Panc1 (cell line): ENCODE data around the gene SLC17A7. TPM values are rescaled to one million over a fixed set of nuclear protein-coding genes. Genes with fewer than 3 reads are reported as not detected.
"Not testable (repeated sequence)": the region's sequence is repeated elsewhere in the genome, so short reads cannot be mapped to it uniquely, and the experiment has no call there.

Source experiments
- ATAC-seq: fragments of 200-7000 bp; cut with Tn5 transposase; 2 replicates; pipeline ENCODE4 v1.9.1; 2020; ENCODE audit warnings: mild to moderate bottlenecking, moderate library complexity
- BruUV-seq: library from RNA; stranded (reverse); fragments of 400-500 nt; replicated peaks from 2 replicates; lab custom pipeline; 2021; lab: Mats Ljungman, UMichigan
- CTCF ChIA-PET: fragments of 300-600 bp; sonication (Branson Sonifier 250); formaldehyde crosslinking; loops from one replicate; lab custom pipeline; 2022; ENCODE audit warnings: antibody characterized with exemption; lab: Charles Lee
- POLR2A ChIA-PET: fragments of 300-600 bp; sonication (Branson Sonifier 250); formaldehyde crosslinking; loops from one replicate; lab custom pipeline; 2022; ENCODE audit warnings: antibody characterized with exemption; lab: Charles Lee
- DNase-seq: peaks from one replicate; pipeline ENCODE4 v3.0.0-alpha.2; 2010; ENCODE audit warnings: low read depth, low spot score
- H3K27ac ChIP-seq: 2 replicates; pipeline ENCODE4 v1.5.1; 2011; ENCODE audit warnings: mild to moderate bottlenecking, low read length, inconsistent platforms
- H3K27me3 ChIP-seq: fragments of 200-500 bp; sonication (Bioruptor generic); 2 replicates; pipeline ENCODE4 v1.6.0; 2014; ENCODE audit warnings: low read length, inconsistent platforms; ENCODE audit not compliant: control insufficient read depth, insufficient read depth
- H3K36me3 ChIP-seq: fragments of 200-500 bp; sonication (Bioruptor generic); 2 replicates; pipeline ENCODE4 v1.5.1; 2014; ENCODE audit warnings: inconsistent platforms, mild to moderate bottlenecking, low read length, moderate library complexity; ENCODE audit not compliant: control insufficient read depth, insufficient read depth
- H3K4me1 ChIP-seq: 2 replicates; pipeline ENCODE4 v1.5.1; 2011; ENCODE audit warnings: inconsistent platforms, mild to moderate bottlenecking, low read length, moderate library complexity; ENCODE audit not compliant: control insufficient read depth, insufficient read depth
- H3K4me3 ChIP-seq, 2 experiments: 2 replicates each; pipeline ENCODE4 v1.5.1; 2011 to 2012; ENCODE audit warnings: low read depth in 2 of 2, low read length in 2 of 2, mild to moderate bottlenecking in 2 of 2, inconsistent platforms in 1 of 2, moderate library complexity in 1 of 2
- H3K9me3 ChIP-seq: fragments of 200-500 bp; sonication (Bioruptor generic); 2 replicates; pipeline ENCODE4 v1.5.1; 2014; ENCODE audit warnings: low read depth, mild to moderate bottlenecking, inconsistent platforms, low read length, moderate library complexity; ENCODE audit not compliant: control insufficient read depth, insufficient read depth
- CTCF ChIP-seq: fragments of 450-650 bp; IDR thresholded peaks from 2 replicates; pipeline ENCODE4 v1.5.1; 2017; ENCODE audit warnings: mild to moderate bottlenecking
- POLR2AphosphoS5 ChIP-seq: IDR thresholded peaks from 2 replicates; pipeline ENCODE4 v1.6.1; 2012; ENCODE audit warnings: mild to moderate bottlenecking, low read depth, low read length, moderate library complexity
- REST ChIP-seq, 2 experiments: IDR thresholded peaks; 2 replicates each; pipeline ENCODE4 v1.6.1; 2011 to 2012; ENCODE audit warnings: low read depth in 2 of 2, control low read depth in 1 of 2, low read length in 1 of 2, mild to moderate bottlenecking in 1 of 2, moderate library complexity in 1 of 2; ENCODE audit not compliant: insufficient read depth in 1 of 2
- SIN3A ChIP-seq: IDR thresholded peaks from 2 replicates; pipeline ENCODE4 v1.6.1; 2012; ENCODE audit warnings: low read depth, mild to moderate bottlenecking, low read length, moderate library complexity, borderline replicate concordance; ENCODE audit not compliant: insufficient read depth
- TCF7L2 ChIP-seq: IDR thresholded peaks from 2 replicates; pipeline ENCODE4 v1.6.1; 2011; ENCODE audit warnings: mild to moderate bottlenecking, low read depth, low read length, inconsistent platforms
- in situ Hi-C: cut with HindIII; loops from 2 replicates; pipeline ENCODE4 v1.10.0; 2016; ENCODE audit warnings: low sequenced_read_pairs, low pct_unique_long_range_greater_than_20kb
- intact Hi-C: fragments of 100-400 bp; cut with micrococcal nuclease; formaldehyde crosslinking; loops from one replicate; pipeline ENCODE4 v1.10.0; 2022; ENCODE audit not compliant: unreplicated experiment
- total RNA-seq: library from RNA; stranded (reverse); gene quantifications from one replicate; pipeline ENCODE4 v1.2.1, GENCODE V29; 2021; ENCODE audit not compliant: unreplicated experiment

The SLC17A7 gene
- total RNA-seq, 1 experiment from 2014 or later, result 1.2 TPM

GRCh38 chr19:49447485-49448431 is 6.4 kb upstream of the SLC17A7 start:
- ChIA-PET CTCF (no interaction called here), POLR2A (no interaction called here)
- BruUV-seq, result no TSS peak
- intact Hi-C loops (no loop called here), in situ Hi-C loops (no loop called here)
- H3K27ac ChIP-seq, result no peak overlapping the region
- TF ChIP-seq TCF7L2 (no peak), SIN3A (no peak), POLR2AphosphoS5 (no peak)
- ATAC-seq, result no peak
- no peaks in the 10 kb centered on the region for H3K4me1 ChIP-seq
- no peaks in the 10 kb centered on the region for H3K9me3 ChIP-seq
- no peaks in the 10 kb centered on the region; the same call in 1 of the 2 replicates for H3K36me3 ChIP-seq
- H3K4me3 ChIP-seq, result no peak overlapping the region
- no peak for DNase-seq
- no peaks in the 10 kb centered on the region for H3K27me3 ChIP-seq

GRCh38 chr19:49445997-49446396 is 4.7 kb upstream of the SLC17A7 start:
- no TSS peak for BruUV-seq
- POLR2A ChIA-PET, result no interaction called here
- Histone ChIP-seq H3K4me1 (no peaks in the 10 kb centered on the region), H3K27ac (no peak overlapping the region), H3K36me3 (no peaks in the 10 kb centered on the region), H3K27me3 (no peaks in the 10 kb centered on the region; the same call in 1 of the 2 replicates), H3K4me3 (no peak overlapping the region), H3K9me3 (no peaks in the 10 kb centered on the region)
- no peak for DNase-seq
- CTCF ChIA-PET, result interaction anchor here (0.7 kb wide), 1 partner anchor 90 kb away, joined by 3 read pairs; no protein-coding TSS in a partner anchor
- intact Hi-C loops (no loop called here), in situ Hi-C loops (no loop called here)
- ATAC-seq, result no peak
- TF ChIP-seq SIN3A, result no peak
- no peak for TF ChIP-seq TCF7L2
- no peak for TF ChIP-seq CTCF
- no peak for TF ChIP-seq POLR2AphosphoS5
- TF ChIP-seq REST (IDR thresholded peaks at IDR 0.05; ENCODE audit: insufficient read depth in 1 of 2, low read depth in 2 of 2, low read length in 1 of 2), result no peak

GRCh38 chr19:49444100-49444700 is 2.9 kb upstream of the SLC17A7 start:
- in situ Hi-C loops, H3K4me1 ChIP-seq, H3K27me3 ChIP-seq, BruUV-seq, H3K9me3 ChIP-seq, POLR2A ChIA-PET, H3K36me3 ChIP-seq, H3K27ac ChIP-seq, ATAC-seq, H3K4me3 ChIP-seq, DNase-seq: not testable (repeated sequence)
- intact Hi-C loops, result loop anchor here (5.0 kb wide), 1 partner anchor 52 kb away; no protein-coding TSS in a partner anchor
- CTCF ChIA-PET, result interaction anchor here (0.6 to 0.7 kb wide), 3 partner anchors 69 to 435 kb away, joined by 3 to 10 read pairs (median 8); no protein-coding TSS in a partner anchor
